Measurements from ENCODE around the gene TLL1. TPM values are rescaled to one million over a fixed set of nuclear protein-coding genes. Genes with fewer than 3 reads are reported as not detected.

The TLL1 gene
- total RNA-seq, 1 donor from 2014 or later: 9.6 TPM

GRCh38 chr4:165874072-165874790 is 1.2 kb downstream of the TLL1 start:
- peak overlapping the region; percentile 52 for H3K4me3 ChIP-seq
- no peak for ATAC-seq
- no peak for TF ChIP-seq CTCF (IDR thresholded peaks at IDR 0.05)
- H3K9me3 ChIP-seq: no peaks in the 10 kb centered on the region
- intact Hi-C loops (cut with DNase I): no loop called here
- no peak for DNase-seq
- H3K27me3 ChIP-seq: peaks cover 37% of the 10 kb centered on the region
- H3K36me3 ChIP-seq: no peaks in the 10 kb centered on the region
- peak overlapping the region; percentile 51 for H3K27ac ChIP-seq
- peaks cover 3% of the 10 kb centered on the region for H3K4me1 ChIP-seq

GRCh38 chr4:165874791-165875371 is 1.8 kb downstream of the TLL1 start:
- intact Hi-C loops (cut with DNase I): no loop called here
- no peak for TF ChIP-seq CTCF (IDR thresholded peaks at IDR 0.05)
- no peaks in the 10 kb centered on the region for H3K9me3 ChIP-seq
- peak; percentile 65 for DNase-seq
- no peaks in the 10 kb centered on the region for H3K36me3 ChIP-seq
- peaks cover 37% of the 10 kb centered on the region for H3K27me3 ChIP-seq
- peak overlapping the region; percentile 52 for H3K4me3 ChIP-seq
- ATAC-seq: peak; percentile 59
- H3K4me1 ChIP-seq: peaks cover 3% of the 10 kb centered on the region
- H3K27ac ChIP-seq: peak overlapping the region; percentile 51

DNA sequence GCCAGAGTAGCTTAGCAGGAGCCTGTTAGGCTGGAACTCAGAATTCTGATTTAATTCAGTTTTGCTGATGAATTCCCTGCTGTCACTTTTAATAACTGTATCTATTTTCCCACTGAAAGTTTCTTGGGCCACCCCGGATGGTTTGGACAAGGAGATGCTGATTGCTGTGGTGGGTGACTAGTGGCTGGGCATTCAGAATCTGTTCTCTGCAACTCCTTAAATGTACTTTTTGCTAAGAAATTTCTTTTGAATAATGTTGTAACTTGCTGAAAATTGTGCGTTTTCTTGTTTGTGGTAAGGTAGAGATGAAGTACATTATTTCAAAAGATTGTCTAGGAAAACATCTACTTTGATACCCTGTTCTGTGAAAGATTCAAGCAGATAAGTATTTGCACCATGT is 2.4 kb downstream of the TLL1 start:
- Histone ChIP-seq H3K27me3 (peaks cover 37% of the 10 kb centered on the region), H3K4me3 (peak overlapping the region; percentile 52), H3K36me3 (no peaks in the 10 kb centered on the region), H3K4me1 (peaks cover 3% of the 10 kb centered on the region), H3K9me3 (no peaks in the 10 kb centered on the region), H3K27ac (peak overlapping the region; percentile 51)
- ATAC-seq (no peak), DNase-seq (no peak)
- intact Hi-C loops (cut with DNase I): no loop called here
- no peak for TF ChIP-seq CTCF (IDR thresholded peaks at IDR 0.05)

GRCh38 chr4:165877286-165877685 is 4.2 kb downstream of the TLL1 start:
- no peak for TF ChIP-seq CTCF (IDR thresholded peaks at IDR 0.05)
- intact Hi-C loops (cut with DNase I): no loop called here
- Histone ChIP-seq H3K27me3 (peaks cover 30% of the 10 kb centered on the region), H3K9me3 (no peaks in the 10 kb centered on the region), H3K4me1 (peaks cover 3% of the 10 kb centered on the region), H3K27ac (no peak overlapping the region), H3K4me3 (no peak overlapping the region), H3K36me3 (no peaks in the 10 kb centered on the region)
- DNase-seq (no peak), ATAC-seq (no peak)

GRCh38 chr4:165879641-165880040 is 6.6 kb downstream of the TLL1 start:
- no peak overlapping the region for H3K4me3 ChIP-seq
- ATAC-seq (no peak), DNase-seq (no peak)
- H3K9me3 ChIP-seq: no peaks in the 10 kb centered on the region
- H3K4me1 ChIP-seq: no peaks in the 10 kb centered on the region
- TF ChIP-seq CTCF (IDR thresholded peaks at IDR 0.05): no peak
- peaks cover 9% of the 10 kb centered on the region for H3K27me3 ChIP-seq
- no peak overlapping the region for H3K27ac ChIP-seq
- H3K36me3 ChIP-seq: no peaks in the 10 kb centered on the region
- intact Hi-C loops (cut with DNase I): no loop called here

Data from upper lobe of right lung (tissue), 1 donor.